ENCODE results near the gene TIGD6. TPM values are rescaled to one million over a fixed set of nuclear protein-coding genes. Genes with fewer than 3 reads are reported as not detected.

Gene TIGD6
- total and polyA plus RNA-seq, 7 donors = 1.4 to 7.8 (median 2.8) TPM

DNA sequence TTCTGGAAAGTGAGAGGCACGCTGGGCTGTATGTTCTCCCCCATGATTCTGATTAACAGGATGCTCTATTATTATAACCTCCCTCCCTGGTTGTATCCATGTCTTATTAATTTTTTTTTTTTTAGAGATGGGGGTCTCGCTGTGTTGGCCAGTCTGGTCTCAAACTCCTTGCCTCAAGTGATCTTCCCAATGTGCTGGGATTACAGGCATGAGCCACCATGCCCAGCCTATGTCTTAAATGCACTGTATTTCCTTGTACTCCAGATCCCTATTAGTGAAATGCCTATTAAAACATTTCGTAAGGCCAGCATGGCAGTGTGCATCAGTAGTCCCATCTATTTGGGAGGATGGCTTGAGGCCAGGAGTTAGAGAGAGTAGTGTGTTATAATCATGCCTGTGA is 7.0 kb downstream of the TIGD6 start:
- Histone ChIP-seq H3K36me3 (ENCODE audit: insufficient read depth in 1 of 2, low read depth in 1 of 2) (peaks cover 0 to 21% of the 10 kb centered on the region in 2 donors), H3K9me3 (no peaks in the 10 kb centered on the region), H3K27ac (no peak overlapping the region), H3K27me3 (ENCODE audit: insufficient read depth in 3 of 3, low read length in 2 of 3) (no peaks in the 10 kb centered on the region), H3K4me1 (peaks cover 13% of the 10 kb centered on the region), H3K4me3 (no peak overlapping the region)
- TF ChIP-seq, protein P1, sequence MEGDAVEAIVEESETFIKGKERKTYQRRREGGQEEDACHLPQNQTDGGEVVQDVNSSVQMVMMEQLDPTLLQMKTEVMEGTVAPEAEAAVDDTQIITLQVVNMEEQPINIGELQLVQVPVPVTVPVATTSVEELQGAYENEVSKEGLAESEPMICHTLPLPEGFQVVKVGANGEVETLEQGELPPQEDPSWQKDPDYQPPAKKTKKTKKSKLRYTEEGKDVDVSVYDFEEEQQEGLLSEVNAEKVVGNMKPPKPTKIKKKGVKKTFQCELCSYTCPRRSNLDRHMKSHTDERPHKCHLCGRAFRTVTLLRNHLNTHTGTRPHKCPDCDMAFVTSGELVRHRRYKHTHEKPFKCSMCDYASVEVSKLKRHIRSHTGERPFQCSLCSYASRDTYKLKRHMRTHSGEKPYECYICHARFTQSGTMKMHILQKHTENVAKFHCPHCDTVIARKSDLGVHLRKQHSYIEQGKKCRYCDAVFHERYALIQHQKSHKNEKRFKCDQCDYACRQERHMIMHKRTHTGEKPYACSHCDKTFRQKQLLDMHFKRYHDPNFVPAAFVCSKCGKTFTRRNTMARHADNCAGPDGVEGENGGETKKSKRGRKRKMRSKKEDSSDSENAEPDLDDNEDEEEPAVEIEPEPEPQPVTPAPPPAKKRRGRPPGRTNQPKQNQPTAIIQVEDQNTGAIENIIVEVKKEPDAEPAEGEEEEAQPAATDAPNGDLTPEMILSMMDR (IDR thresholded peaks at IDR 0.05) = no peak
- DNase-seq (no peak), ATAC-seq (no peak)
- intact Hi-C loops (cut with DNase I) = loop anchor here (5.0 kb wide), 3 partner anchors 61 to 356 kb away; no protein-coding TSS in a partner anchor
- 87 to 96% (median 96%) methylated on average over 3 of the region's 3 CpGs for WGBS, 3 donors

DNA sequence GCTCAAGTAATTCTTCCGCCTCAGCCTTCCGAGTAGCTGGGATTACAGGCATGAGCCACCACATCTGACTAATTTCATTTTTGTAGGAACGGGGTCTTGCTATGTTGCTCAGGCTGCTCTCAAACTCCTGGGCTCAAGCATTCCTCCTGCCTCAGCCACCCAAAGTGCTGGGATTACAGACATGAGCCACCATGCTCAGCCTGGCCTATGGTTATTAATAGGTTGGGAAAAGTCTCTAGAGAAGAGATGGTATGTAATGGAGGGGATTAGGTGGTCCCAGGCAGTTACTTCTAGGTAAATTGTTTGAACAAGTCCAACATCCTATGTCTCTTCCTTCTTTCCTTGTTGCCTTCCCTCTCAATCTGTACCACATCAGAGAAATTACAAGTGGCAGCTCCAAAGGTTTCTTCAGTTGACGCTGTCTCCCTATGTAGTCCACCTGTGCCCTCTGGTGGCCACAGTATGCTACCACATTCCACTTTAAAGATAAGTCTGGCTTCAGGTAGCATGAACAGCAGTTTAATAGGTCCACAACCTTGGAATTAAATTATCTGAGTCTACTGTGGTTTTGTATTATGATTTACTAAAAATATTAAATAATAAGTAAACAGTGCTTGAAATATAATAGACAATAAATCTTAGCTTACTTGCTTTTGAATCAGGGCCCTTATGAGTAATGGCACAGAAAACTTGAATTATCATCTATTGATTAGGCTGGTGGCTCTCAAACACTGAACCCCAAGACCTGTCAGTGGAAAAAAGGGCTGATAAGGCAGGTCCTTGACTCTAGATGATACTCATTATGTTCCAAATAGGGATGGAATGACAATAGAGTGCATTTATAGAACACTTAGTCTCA is 9.7 kb downstream of the TIGD6 start:
- no peak overlapping the region for H3K27ac ChIP-seq
- peaks cover 13% of the 10 kb centered on the region for H3K4me1 ChIP-seq
- peak; percentile 85 to 89 (median 87) for ATAC-seq
- intact Hi-C loops (cut with DNase I) = loop anchor here (1.0 to 5.0 kb wide), 6 partner anchors 58 to 354 kb away; no protein-coding TSS in a partner anchor
- H3K27me3 ChIP-seq (ENCODE audit: insufficient read depth in 3 of 3, low read length in 2 of 3) = no peaks in the 10 kb centered on the region
- WGBS, 3 donors = 62 to 68% (median 67%) methylated on average over 4 of the region's 4 CpGs
- TF ChIP-seq, protein P1 (IDR thresholded peaks at IDR 0.05) = peak; percentile 96
- H3K9me3 ChIP-seq = no peaks in the 10 kb centered on the region
- peak; percentile 61 to 72 for DNase-seq
- no peak overlapping the region for H3K4me3 ChIP-seq
- H3K36me3 ChIP-seq (ENCODE audit: insufficient read depth in 1 of 2, low read depth in 1 of 2) = peaks cover 0 to 12% of the 10 kb centered on the region in 2 donors

DNA sequence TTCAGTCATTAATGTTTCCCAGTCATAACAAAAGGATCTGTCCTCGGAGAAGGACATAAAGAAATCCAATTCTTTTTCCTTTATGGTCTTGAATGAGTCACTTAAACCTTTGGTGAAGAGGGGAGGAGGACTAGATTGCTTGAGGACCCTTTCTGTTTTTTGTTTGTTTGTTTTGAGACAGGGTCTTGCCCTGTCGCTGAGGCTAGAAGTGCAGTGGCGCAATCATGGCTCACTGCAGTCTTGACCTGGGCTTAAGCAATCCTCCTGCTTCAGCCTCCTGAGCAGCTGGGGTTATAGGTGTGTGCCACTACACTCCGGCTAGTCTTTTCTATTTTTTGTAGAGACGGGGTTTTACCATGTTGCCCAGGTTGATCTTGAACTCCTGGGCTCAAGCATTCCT is 12.3 kb downstream of the TIGD6 start:
- intact Hi-C loops (cut with DNase I) = no loop called here
- 79 to 87% (median 86%) methylated on average over 5 of the region's 5 CpGs for WGBS, 3 donors
- no peaks in the 10 kb centered on the region for H3K27me3 ChIP-seq (ENCODE audit: insufficient read depth in 3 of 3, low read length in 2 of 3)
- no peaks in the 10 kb centered on the region for H3K9me3 ChIP-seq
- H3K36me3 ChIP-seq (ENCODE audit: insufficient read depth in 1 of 2, low read depth in 1 of 2) = no peaks in the 10 kb centered on the region
- DNase-seq (no peak), ATAC-seq (no peak)
- H3K27ac ChIP-seq = no peak overlapping the region
- TF ChIP-seq, protein P1 (IDR thresholded peaks at IDR 0.05) = no peak
- H3K4me1 ChIP-seq = no peaks in the 10 kb centered on the region
- H3K4me3 ChIP-seq = no peak overlapping the region

DNA sequence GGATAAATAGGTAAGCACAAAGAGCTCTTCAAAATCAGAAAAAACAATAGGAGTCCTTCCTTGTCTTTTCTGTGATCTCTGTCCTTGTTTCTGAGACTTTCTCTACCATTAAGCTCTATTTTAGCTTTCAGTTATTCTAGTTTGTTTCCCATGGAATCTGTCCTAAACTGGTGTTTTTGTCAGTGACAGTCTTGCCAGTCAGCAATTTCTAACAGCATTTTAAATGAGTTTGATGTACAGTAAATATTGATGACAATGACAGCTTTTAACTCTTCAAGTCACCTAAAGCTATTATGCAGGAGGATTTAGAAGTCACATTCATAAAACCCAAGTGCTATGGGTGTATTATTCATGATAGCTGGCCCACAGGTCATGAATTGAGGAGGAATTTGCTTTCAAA is 17.9 kb downstream of the TIGD6 start:
- DNase-seq (no peak), ATAC-seq (no peak)
- H3K27ac ChIP-seq = no peak overlapping the region
- no peaks in the 10 kb centered on the region for H3K4me1 ChIP-seq
- H3K9me3 ChIP-seq = no peaks in the 10 kb centered on the region
- H3K27me3 ChIP-seq (ENCODE audit: insufficient read depth in 3 of 3, low read length in 2 of 3) = no peaks in the 10 kb centered on the region
- TF ChIP-seq, protein P1 (IDR thresholded peaks at IDR 0.05) = no peak
- peaks cover 10 to 38% of the 10 kb centered on the region in 2 donors for H3K36me3 ChIP-seq (ENCODE audit: insufficient read depth in 1 of 2, low read depth in 1 of 2)
- intact Hi-C loops (cut with DNase I) = no loop called here
- H3K4me3 ChIP-seq = no peak overlapping the region

Data from psoas muscle (tissue), 8 donors.